NCI-H128 (cell line): ENCODE results near the gene AKT1S1.

Source experiments
- DNase-seq: peaks from one replicate; lab custom pipeline; 2025; ENCODE audit not compliant: unreplicated experiment; lab: John Stamatoyannopoulos, UW

Gene AKT1S1

DNA sequence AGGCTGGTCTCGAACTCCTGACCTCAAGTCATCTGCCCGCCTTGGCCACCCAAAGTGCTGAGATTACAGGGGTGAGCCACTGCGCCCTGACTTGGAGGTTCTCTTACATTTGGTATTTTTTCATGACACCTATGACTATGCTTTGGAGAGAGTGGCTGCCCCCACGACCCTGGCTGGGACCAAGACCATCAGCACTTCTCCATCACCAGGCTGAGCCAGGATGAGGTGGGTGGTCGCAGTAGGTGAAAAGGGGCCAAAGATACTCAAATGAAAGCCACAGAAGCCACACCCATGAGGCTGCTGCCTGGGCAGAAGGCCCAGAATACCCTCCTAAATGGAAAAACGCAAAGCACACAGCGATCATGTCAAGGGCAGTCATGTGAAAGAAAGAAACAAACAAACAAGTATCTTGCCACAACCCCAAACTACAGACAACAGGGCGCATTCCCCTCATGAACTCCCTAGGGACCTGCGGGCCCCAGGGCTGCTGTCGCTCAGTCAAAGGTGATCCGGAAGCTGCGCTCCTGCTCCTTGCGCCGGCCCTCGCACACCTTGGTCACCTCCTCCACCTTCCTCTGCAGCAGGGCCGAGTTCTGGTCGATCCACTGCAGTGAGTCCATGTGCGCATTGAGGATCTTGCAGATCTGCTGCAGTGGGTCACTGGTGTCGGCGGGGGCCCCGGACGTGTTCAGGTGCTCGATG lies 30.7 kb upstream of the AKT1S1 start:
- DNase-seq: no peak

DNA sequence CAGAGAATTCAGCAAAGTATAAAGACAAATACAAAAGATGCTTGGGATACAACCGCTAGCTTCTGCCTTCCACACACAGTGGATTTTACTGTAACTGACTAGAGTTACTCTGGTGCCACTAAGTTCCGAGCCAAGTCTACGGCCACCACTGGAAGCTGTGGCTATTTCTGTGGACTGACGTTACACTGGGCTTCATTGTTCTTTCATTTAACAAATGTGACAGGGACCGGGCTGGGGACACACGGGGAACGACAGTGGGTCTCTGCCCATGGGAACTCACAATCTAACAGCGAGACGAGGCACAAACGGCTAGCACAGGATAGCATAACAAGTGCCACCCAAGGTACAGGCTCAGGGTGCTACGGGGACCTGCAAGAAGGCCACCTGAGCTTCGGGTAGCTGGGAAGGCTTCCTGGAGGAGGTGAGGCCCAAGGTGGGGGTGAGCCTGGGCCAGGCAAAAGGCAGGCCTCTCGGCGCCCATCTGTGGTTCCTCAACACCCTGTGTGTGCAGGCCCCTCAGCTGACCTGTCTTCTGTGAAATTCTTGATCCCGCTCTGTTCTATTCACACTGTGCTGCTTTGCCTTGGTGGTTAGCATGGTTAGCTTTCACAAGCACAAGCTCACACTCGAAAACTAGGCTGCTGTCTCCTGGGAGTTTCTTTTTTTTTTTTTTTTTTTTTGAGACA lies 29.9 kb upstream of the AKT1S1 start:
- no peak for DNase-seq

DNA sequence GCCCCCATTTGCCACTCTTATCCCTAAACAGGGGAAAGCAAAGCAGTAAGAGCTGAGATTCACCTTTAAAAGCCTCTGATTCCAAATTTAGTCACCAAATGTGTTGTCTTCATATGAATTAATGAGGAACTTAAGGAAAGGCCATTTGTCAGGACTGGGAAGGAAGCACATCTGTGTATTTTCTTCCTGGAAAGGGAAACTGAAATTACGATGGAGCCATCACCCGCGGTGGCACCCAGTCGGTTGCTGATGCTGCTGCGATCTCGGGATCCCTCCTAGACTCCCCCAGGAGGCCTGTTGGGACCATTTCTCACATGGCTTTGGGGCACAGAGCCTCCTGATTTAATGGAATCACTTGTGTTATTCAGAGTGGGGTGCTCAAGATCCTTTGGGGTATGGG lies 27.0 kb upstream of the AKT1S1 start:
- no peak for DNase-seq

DNA sequence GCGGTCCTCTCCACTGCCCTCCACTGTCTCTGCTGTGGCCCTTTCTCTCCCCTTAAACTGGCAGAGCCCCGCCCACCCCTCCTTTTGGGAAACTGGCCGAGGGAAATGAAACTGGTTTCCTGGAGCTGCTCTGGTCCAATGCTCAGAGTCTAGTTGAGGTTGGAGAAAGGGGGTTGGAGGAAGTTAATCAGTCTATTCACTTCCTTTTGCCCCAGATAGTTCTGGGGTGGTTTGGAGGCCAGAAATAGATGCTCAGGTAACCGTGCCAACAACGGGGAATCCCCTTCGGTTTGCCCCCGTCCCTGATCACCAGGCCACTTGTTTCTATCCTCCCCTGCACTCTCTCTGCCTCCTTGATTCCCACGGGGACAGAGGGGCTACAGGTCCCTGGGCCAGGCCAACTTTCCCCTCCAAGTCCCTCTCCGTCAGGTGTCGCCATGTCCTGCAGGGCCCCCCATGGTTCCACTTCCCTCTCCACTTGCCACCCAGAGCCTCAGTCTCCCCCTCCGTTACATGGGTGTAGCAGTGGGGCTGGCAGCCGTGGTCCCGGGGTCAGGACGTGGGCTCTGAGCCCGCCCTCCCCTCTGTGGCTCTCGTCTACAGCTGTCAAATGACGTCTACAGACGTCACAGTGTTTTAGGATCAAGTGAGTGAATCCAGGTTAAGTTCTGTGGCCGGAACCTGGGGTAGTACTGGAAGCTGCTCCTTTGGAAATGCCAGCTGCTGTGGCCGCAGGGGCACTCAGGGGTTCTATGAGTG lies 19.9 kb upstream of the AKT1S1 start, which contains the start of gene IL4I1:
Gene IL4I1, minus strand, starts transcription at position 25 of the 759 bp plus-strand sequence. CDS start 727 bp downstream, outside the sequence.
- DNase-seq: no peak

DNA sequence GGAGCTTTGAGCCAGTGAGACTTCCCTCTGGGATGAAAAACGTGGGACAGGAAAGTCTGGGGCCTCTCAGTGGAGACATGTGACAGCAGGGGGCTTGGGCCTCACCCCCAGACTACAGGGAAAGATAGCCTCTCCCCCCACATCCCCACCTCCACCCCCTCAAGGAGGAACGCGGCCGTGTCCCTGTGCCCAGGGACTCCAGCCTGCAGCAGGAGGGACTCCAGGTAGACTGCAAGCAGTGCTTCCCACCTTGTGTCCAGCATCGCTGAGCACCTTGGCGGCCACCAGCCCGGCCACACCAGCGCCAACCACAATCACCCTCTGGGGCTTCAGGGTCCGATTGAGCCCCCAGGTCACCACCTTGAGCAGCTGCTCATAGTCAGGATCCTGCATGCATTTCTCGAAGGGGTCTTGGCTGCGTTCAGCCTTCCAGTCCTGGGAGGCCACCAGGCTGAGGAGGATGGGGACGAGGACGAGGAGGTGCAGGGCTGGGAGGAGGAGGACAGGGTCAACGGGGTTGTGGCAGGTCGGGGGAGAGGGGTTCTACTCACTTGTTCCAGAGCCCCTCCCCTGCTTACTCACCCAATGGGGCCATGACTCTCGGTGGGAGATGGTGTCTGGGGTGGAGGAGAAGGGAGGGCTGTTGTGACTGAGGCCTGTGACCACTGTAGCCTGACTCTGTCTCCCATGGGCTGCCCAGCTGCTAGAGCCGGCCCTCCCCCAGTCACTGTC lies 18.6 kb upstream of the AKT1S1 start:
- DNase-seq: no peak

DNA sequence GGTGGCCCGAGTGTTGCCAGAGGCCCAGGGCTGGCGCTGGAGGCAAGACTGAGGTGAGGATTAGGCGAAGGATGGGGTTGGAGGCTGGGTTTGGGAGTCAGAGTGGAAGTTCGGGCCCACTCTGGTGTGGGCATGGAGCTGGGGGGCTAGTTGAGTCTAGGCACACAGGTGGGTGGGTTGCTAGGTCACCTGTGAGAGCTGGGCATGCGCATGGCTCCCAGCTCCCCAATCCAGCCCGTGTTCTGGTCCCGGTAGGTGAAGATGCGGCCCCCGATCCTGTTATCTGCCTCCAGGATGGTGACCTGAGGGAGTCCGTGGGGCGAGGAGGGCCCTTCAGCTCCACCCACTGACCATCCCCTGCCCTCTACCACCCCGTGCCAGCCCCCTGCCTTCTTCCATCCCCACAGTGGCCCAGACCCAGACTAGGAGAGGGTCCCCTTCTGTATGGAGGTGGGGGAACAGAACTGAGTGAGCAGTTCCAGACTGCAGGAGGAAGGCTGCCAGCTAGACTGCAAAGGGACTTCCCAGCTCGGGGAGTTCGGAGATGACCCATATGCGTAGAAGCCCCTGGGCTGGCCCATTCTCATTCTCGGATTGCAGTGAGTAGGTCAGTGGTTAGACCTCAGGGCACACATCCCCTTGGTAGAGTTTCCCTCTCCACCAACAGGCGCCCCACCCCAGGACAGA lies 17.9 kb upstream of the AKT1S1 start:
- DNase-seq: no peak

DNA sequence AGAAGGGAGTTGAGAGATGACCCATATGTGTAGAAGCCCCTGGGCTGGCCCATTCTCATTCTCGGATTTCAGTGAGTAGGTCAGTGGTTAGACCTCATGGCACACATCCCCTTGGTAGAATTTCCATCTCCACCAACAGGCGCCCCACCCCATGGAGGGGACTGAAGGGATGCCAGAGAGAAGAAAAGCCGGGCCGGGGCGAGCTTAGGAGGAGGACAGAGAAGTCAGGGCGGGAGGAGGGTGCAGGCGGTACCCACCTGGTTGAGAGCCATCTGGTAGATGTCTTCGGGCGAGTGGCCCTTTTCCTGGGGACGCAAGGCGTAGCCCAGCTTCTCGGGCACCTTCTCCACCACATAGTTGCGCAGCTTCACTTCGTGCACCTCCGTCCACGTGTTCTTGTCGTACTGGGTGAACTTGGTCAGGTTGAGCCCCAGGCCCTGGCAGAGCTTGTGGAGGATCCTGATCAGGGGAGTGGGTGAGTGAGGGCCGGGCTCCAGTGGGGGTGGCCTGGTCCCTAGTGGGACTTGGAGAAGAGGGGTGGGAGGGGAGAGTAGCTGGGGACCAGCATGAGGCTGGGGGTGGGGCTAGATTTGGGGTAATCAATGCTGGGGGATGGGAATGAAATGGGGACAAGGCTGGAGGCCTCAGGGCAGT lies 17.0 kb upstream of the AKT1S1 start:
- no peak for DNase-seq

DNA sequence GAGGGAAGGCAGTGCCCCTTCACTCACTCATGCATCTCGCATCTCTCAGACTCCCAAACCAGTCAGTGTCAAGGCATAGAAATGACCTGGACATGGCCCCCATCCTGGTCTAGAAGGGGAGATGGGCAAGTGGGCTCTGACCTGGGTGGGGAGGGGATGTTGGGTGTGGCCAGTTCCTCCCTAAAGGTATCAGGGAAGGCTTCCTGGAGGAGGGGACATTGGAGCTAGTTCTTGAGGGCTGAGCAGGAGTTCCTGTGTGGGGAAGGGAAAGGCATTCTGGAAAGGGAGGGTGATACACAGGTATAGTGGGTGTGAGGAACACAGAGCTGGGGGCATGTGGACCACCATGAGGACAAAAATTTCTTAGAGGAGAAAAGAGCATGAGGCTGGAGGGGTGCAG lies 15.6 kb upstream of the AKT1S1 start:
- DNase-seq: no peak

DNA sequence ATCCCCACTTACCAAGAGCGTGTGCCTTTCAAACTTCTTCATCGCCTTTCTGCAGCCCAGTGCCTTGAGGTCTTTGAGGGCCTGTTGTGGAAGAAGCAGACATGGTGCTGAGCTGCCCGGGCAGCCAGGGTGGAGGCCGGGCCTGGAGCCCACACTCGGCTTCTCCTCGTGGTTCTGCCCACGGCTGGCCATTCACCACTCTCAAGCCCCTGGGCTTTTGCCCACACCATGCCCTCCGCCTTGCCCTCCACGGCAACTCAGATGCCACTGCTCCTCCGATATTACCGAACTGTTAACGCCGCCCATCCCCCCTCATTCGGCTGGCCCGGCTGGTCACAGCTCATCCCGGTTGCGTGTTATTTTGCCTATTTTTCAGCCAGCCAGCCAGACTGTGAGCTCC lies 14.2 kb upstream of the AKT1S1 start:
- no peak for DNase-seq

DNA sequence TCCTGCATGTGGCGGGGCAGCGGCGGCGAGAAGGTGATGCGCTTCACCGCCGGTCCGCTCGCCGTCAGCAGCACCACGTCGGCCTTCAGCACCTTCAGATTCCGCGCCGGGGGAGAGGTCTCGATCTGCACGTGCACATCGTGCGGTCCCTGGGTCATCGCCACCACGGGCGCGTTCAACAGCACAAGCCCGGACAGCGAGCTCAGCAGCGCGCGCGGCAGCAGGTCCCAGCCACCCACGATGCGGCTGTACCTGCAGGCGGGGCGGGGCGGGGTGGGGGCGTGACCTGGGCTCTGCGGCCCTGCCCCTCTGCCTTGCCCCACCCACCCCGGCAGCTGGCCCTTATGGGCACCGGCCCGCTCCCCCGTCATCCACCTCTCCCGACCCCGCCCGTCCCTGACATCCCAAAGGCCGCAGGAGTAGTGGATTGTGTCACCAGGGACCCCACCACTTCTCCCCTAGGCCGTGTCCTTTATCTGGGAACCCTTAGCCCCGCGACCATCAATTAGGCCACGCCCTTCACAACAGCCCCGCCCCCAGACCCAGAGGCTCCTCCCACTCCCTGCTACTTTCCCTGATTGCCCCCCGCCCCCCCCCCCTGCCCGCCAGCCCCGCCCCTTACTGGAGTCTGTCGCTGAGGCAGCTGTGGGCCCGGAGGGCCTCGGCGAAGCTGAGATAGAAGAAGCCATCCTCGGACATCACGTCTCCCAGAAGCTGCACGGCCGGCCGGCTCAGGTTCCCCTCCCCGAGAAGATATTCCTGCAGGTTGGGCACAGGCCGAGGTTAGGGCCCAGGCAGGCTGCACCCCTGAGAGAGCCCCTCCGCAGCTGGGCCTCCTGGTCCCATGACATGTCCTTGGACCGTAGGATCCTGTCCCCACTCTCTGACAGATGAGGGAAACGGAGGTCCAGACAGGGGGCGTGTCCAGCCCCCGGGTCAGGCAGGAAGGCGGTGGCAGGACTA lies 13.5 kb upstream of the AKT1S1 start:
- no peak for DNase-seq

DNA sequence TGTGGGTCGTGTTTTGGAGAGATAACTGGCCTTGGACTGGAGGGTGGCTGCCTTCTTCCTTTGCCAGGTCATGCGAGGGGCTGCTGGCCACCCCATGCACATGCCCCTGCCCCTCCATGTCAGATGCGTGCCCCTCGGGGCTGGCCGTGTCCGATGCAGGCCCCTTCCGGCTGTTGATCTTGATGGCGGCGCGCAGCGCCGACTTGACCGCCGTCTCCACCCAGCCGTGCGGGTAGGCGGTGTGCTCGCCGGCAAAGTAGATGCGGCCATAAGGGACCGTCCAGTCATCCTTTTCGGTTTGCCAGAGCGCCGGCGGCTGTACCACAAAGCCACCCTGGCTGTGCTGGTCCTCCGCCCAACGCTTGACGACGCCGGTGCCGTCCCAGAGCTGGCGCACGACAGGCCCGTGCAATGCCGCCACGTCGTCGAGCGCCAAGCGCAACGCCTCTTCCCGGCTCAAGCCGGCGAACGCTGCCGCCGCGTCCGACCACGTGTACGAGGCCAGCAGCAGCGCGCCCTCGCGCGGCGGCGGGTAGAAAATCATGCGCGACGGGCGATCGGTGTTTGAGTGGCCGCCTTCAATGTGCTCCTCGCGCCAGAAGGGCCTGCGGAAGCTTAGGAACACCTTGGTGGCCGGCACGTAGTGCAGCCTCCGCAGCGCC lies 12.7 kb upstream of the AKT1S1 start:
- no peak for DNase-seq

DNA sequence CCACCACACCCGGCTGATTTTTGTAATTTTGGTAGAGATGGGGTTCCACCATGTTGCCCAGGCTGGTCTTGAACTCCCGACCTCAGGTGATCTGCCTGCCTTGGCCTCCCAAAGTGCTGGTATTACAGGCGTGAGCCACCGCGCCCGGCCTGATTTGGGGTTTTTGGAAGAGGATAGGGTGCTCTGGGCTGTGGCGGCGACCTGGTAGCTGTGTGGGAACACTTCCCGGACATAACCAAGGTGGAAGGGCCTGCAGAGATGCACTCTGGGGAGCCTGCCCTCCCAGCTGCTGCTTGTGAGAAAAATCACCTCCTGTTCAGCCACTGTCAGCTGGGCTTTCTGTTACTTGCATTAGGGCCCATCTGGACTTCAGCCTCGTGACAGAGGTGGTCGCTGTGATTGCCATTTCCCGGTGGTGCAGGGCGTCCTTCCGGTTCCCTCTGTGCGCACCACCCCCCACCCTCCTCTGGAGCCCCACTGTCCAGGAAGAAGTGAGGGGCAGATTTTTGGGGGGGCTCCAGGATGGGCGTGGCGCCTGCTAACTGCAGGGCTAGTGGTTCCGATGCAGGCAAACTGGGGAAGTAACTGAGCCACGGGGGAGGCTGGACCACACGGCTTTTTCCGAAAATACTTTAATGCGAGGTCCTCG lies 12.0 kb upstream of the AKT1S1 start:
- DNase-seq: no peak

DNA sequence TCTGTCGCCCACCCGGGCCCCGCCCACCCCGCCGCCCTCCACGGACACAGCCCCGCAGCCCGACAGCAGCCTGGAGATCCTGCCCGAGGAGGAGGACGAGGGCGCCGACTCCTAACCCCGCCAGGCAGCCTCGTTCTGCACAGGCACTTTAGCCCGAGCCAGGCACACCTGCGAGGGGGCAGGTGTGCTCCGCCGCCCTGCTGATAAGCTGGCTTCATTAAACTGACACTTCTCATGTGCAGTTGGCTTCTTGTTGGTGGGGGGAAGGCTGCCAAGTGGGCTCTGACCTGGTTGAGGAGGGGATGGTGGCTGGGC lies 11.3 kb upstream of the AKT1S1 start:
- peak; percentile 50 for DNase-seq

DNA sequence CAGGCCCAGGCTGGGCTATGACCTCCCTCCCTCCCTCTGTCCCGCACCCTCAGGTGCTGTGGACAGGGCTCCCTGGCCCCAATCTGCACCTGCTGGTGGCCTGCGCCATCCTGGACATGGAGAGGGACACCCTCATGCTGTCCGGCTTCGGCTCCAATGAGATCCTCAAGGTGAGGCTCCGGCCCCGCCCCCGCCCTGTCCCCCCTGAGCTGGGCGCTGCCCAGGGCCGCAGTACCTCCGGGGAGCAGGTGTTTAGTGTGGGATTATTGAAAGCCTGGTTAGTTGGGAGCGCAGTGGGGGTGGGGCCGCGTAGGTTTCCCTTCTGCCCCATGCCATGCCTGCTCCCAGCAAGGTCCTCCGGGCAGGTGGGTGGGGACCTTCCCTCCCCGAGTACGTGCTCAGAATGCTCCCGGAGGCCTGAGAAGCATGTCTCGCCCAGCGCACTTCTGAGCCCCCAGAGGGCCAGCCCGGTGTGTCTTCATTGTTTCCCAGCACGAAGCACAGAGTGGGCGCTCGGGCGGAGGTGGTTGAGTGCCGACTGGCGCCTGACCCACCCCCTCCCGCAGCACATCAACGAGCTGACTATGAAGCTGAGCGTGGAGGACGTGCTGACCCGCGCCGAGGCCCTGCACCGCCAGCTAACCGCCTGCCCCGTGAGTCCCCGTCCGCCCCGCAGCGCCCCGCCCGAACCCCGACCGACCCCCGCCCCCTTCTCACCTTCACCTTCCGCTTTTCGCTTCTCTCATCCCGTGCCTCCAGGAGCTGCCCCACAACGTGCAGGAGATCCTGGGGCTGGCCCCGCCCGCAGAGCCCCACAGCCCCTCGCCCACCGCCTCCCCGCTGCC lies 10.7 kb upstream of the AKT1S1 start:
- peak; percentile 70 for DNase-seq

DNA sequence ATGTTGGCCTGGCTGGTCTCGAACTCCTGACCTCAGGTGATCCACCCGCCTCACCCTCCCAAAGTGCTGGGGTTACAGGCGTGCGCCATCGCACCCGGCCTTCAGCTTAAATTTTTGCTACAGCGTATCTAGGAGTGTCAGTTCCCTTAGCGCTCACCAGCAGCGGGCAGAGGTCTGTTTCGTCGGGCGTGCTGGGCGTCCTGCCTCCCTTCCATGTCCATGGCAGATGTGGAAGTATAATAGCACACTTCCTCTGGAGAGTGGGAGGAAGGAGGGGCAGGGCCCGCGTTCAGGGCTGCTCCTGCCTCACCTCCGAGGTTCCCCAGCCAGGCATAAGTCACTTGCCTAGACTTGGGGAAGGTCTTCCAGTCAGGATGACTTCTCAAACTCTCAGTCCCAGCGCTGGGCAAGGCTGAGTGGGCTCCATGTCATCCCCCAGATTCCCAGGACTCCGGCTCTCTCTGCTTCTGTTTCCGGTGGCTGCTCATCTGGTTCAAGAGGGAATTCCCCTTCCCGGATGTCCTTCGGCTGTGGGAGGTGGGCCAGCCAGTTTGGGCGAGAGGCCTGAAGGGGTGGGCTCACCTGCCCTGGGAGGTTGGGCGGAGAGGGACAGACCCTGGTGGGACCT lies 10.0 kb upstream of the AKT1S1 start:
- DNase-seq: no peak

DNA sequence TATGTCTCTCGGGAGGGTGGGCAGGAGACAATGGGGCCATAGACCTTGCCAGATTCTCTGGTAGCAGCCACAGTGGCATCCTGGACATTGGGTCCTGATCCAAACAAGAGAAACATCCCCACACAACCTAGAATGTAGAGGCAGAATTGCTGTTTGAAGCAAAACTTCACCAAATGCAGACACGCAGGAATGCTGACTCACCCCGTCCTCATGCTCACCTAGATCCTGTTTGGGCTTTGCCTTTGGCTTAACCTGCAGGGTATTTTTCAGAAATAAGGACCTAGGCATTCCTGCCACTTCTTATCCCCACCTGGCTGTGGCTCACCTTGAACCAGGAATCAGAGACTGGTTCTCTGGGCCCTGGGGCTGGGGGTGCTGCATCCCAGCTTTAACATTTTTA lies 7.6 kb upstream of the AKT1S1 start:
- no peak for DNase-seq

DNA sequence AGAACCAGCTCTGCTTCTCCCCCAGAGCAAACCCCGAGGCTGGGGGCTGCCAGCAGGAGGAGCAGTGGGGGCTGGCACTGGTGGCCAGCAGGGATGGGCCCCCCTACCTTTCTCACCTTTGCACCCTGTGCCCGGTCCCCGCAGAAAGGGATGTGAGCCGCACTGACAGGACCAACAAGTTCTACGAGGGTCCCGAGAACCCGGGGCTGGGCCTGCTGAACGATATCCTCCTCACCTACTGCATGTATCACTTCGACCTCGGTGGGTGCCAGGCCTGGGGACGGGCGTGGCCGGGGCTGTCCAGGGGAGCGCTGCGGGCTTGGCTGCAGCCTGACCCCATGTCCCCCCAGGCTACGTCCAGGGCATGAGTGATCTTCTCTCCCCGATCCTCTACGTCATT lies 7.0 kb upstream of the AKT1S1 start:
- no peak for DNase-seq
